SJSA1 (cell line): ENCODE data around the gene PIP5K1C. TPM values are rescaled to one million over a fixed set of nuclear protein-coding genes. Genes with fewer than 3 reads are reported as not detected.
A peak's percentile ranks its signal among the peaks of the same experiment; 100 is the strongest.

ENCODE experiments used
- DNase-seq, 2 experiments: peaks; one replicate each; pipeline ENCODE4 v3.0.0-alpha.2; 2015 to 2020; ENCODE audit warnings: low spot score in 2 of 2, low read depth in 1 of 2
- H3K27ac ChIP-seq: fragments of 250-450 bp; sonication (Bioruptor Pico); 2 replicates; pipeline ENCODE4 v1.5.1; 2020; ENCODE audit warnings: mild to moderate bottlenecking, moderate library complexity
- H3K27me3 ChIP-seq: fragments of 250-450 bp; sonication (Bioruptor Pico); replicated peaks from 2 replicates; pipeline ENCODE4 v1.5.1; 2020; ENCODE audit warnings: mild to moderate bottlenecking, moderate library complexity
- H3K36me3 ChIP-seq: fragments of 250-450 bp; sonication (Bioruptor Pico); 2 replicates; pipeline ENCODE4 v1.5.1; 2020; ENCODE audit warnings: mild to moderate bottlenecking
- H3K4me1 ChIP-seq: fragments of 250-450 bp; sonication (Bioruptor Pico); replicated peaks from 2 replicates; pipeline ENCODE4 v1.6.1; 2021; ENCODE audit warnings: mild to moderate bottlenecking
- H3K4me3 ChIP-seq: fragments of 250-450 bp; sonication (Bioruptor Pico); 2 replicates; pipeline ENCODE4 v1.5.1; 2020; ENCODE audit warnings: mild to moderate bottlenecking
- H3K9me3 ChIP-seq: fragments of 250-450 bp; sonication (Bioruptor Pico); replicated peaks from 2 replicates; pipeline ENCODE4 v1.5.1; 2020; ENCODE audit warnings: mild to moderate bottlenecking
- total RNA-seq: library from RNA; depleted of rRNA; stranded (reverse); fragments of >200 nt; shearing (Covaris generic); gene quantifications from 2 replicates; pipeline ENCODE4 v1.2.3, GENCODE V29; 2014

PIP5K1C gene
- total RNA-seq, 1 experiment from 2014 or later = 15.9 TPM

DNA sequence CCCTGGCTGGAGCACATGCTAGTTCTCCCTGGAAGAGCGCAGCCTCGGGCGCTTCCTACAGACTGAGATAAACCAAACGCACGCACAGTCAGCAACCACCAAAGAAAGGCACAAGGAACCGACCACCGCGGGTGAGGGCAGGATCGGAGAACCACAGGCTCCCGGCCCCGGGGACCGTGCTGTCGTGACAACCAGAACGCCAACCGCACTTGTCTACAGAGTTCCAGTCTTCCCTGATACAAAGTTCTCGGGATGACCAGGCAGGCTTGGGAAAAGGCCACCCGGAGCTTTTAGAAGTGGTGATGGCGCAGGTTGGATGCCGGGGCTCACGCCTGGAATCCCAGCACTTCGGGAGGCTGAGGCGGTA, 40.5 kb downstream of the PIP5K1C start:
- DNase-seq = no peak
- Histone ChIP-seq H3K4me1 (peaks cover 15% of the 10 kb centered on the region), H3K9me3 (no peaks in the 10 kb centered on the region), H3K27ac (no peak overlapping the region), H3K36me3 (peaks cover 63% of the 10 kb centered on the region), H3K4me3 (no peak overlapping the region), H3K27me3 (no peaks in the 10 kb centered on the region)

DNA sequence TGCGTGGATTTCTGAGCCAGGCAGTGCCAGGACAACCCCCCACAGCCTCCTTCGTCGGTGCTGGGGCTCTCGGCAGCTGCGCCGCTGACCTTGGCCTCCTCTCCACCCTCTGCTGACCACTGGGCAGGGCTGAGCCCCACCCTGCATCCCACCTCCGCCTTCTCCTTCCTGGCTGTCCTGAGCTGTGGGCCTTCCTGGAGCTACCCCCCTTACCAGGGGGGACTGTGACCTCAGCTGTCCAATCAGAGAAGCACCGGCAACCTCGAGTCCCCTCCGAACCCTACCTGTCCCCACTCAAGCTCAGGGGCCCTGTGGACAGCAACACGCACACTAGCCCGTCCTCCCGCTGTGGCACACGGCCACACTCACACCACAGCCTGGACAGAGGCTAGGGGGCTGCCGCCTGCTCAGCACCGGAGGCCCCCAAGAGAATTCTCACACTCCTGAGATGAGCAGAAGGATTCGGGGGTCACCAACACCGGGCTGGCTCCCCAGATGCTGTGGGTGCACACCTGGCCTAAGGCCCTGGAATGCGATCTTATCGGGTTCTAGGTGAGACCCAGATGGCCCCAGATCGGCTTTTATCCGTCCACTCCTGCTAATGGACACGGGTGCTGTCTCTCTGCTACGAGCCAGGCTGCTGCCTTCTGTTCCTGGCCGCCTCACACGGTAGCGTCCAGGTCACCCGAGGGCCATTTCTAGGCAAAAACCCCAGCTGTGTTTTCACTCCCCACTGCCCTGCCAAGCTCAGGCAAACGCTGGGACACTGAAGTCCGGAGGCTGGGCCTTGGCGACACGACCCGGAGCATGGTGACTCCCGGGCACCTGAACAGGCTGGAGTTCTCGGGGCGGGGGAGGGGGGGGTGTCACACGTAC, 41.2 kb downstream of the PIP5K1C start:
- DNase-seq = no peak
- H3K36me3 ChIP-seq = peaks cover 64% of the 10 kb centered on the region
- no peak overlapping the region for H3K27ac ChIP-seq
- no peaks in the 10 kb centered on the region for H3K9me3 ChIP-seq
- H3K27me3 ChIP-seq = no peaks in the 10 kb centered on the region
- peaks cover 15% of the 10 kb centered on the region for H3K4me1 ChIP-seq
- H3K4me3 ChIP-seq = no peak overlapping the region

DNA sequence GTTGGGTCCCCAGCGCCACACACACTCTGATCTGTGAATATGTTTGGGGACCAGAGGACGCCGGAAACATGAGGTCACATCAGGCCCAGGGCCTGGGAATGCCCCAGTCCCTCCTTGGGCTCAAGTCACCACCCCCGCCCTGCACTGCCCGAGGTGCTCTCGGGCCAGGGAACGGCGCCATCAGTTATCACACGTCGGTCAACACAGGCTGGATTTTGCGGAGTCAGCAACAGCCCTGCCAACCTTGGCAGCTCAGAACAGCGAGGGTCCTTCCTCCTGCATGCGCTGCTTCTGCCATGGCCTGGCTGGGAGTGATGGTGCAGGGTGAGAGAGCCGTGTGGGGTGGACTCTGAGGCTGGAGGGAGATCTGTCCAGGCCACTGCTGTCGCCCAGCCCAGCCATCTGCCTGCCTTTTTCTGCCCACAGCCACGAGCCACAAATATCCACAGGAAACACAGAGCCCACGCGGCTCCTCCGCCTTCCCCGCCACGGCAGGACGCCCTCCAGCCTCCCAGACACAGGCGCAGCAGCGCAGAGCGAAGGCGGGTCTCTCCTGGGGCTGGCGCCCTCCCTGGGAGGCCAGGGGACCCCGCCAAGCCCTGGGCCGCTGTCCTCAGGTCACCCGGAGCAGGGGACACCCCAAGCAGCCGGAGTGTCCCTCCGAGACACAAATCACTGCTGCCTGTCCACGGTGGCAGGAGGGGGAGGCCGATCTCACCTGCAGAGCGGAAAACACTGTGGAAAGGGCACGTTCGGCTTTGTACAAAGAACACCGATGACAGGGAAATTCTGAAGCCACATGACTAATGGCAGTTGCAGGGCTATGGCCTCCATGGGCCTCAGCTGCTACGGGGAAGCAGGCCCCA, 42.0 kb downstream of the PIP5K1C start:
- Histone ChIP-seq H3K4me3 (no peak overlapping the region), H3K36me3 (peaks cover 62% of the 10 kb centered on the region), H3K9me3 (no peaks in the 10 kb centered on the region), H3K4me1 (peaks cover 15% of the 10 kb centered on the region), H3K27me3 (no peaks in the 10 kb centered on the region), H3K27ac (no peak overlapping the region)
- no peak for DNase-seq

GRCh38 chr19:3657395-3657769, 42.9 kb downstream of the PIP5K1C start:
- H3K9me3 ChIP-seq = no peaks in the 10 kb centered on the region
- no peak for DNase-seq
- no peak overlapping the region for H3K27ac ChIP-seq
- H3K4me3 ChIP-seq = no peak overlapping the region
- H3K4me1 ChIP-seq = peaks cover 15% of the 10 kb centered on the region
- H3K36me3 ChIP-seq = peaks cover 64% of the 10 kb centered on the region
- no peaks in the 10 kb centered on the region for H3K27me3 ChIP-seq

GRCh38 chr19:3656747-3657394, 43.4 kb downstream of the PIP5K1C start:
- H3K36me3 ChIP-seq = peaks cover 67% of the 10 kb centered on the region
- H3K4me1 ChIP-seq = peaks cover 15% of the 10 kb centered on the region
- H3K9me3 ChIP-seq = no peaks in the 10 kb centered on the region
- H3K27me3 ChIP-seq = no peaks in the 10 kb centered on the region
- H3K27ac ChIP-seq = no peak overlapping the region
- H3K4me3 ChIP-seq = no peak overlapping the region
- no peak for DNase-seq

GRCh38 chr19:3656073-3656746, 44.1 kb downstream of the PIP5K1C start:
- H3K4me3 ChIP-seq = no peak overlapping the region
- DNase-seq = no peak
- no peaks in the 10 kb centered on the region for H3K27me3 ChIP-seq
- peaks cover 15% of the 10 kb centered on the region for H3K4me1 ChIP-seq
- H3K27ac ChIP-seq = peak overlapping the region; percentile 31; the same call in 1 of the 2 replicates
- no peaks in the 10 kb centered on the region for H3K9me3 ChIP-seq
- H3K36me3 ChIP-seq = peaks cover 67% of the 10 kb centered on the region

- Histone ChIP-seq H3K27me3 (no peaks in the 10 kb centered on the region), H3K36me3 (peaks cover 66% of the 10 kb centered on the region), H3K27ac (peak overlapping the region; percentile 68), H3K4me1 (peaks cover 15% of the 10 kb centered on the region), H3K9me3 (no peaks in the 10 kb centered on the region), H3K4me3 (no peak overlapping the region)
- peak; percentile 89 to 95 for DNase-seq
Measured at GRCh38 chr19:3655402-3656072, 44.7 kb downstream of the PIP5K1C start.

DNA sequence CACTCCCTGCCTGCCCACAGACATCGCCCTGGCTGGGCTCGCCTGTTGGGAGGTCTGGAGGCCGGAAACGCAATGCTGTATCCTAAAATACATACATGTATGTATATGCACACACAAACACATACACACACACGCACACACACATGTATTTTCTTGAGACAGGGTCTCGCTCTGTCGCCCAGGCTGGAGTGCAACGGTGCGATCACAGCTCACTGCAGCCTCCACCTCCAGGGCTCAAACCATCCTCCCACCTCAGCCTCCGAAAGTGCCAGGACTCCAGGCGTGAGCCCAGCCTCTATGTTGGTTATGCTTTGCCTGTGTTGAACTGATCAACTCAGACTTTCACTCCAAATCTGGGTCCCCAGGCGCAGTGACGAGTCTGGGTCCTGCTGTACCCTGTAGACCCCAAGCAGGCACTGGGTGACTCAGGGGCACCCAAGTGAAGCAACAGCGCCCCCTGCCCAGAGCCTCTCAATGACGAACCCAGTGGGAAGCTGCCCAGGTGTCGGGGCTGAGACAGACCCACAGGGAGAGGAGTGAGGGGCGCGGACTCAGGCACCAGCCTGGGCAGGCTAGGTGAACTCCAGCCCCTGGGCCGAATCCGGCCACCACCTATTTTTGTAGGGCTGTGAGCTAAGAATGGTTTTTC, 46.3 kb downstream of the PIP5K1C start:
- H3K4me1 ChIP-seq = peaks cover 15% of the 10 kb centered on the region
- H3K4me3 ChIP-seq = no peak overlapping the region
- no peaks in the 10 kb centered on the region for H3K27me3 ChIP-seq
- peaks cover 63% of the 10 kb centered on the region for H3K36me3 ChIP-seq
- no peaks in the 10 kb centered on the region for H3K9me3 ChIP-seq
- DNase-seq = no peak
- no peak overlapping the region for H3K27ac ChIP-seq

- Histone ChIP-seq H3K36me3 (peaks cover 57% of the 10 kb centered on the region), H3K9me3 (no peaks in the 10 kb centered on the region), H3K4me3 (no peak overlapping the region), H3K27ac (no peak overlapping the region), H3K4me1 (peaks cover 15% of the 10 kb centered on the region), H3K27me3 (no peaks in the 10 kb centered on the region)
- DNase-seq = no peak
Measured at GRCh38 chr19:3653081-3653795, 47.0 kb downstream of the PIP5K1C start.

GRCh38 chr19:3652422-3652821, 47.8 kb downstream of the PIP5K1C start:
- Histone ChIP-seq H3K27me3 (no peaks in the 10 kb centered on the region), H3K27ac (no peak overlapping the region), H3K4me1 (peaks cover 15% of the 10 kb centered on the region), H3K4me3 (no peak overlapping the region), H3K36me3 (peaks cover 51% of the 10 kb centered on the region), H3K9me3 (no peaks in the 10 kb centered on the region)
- DNase-seq = no peak

DNA sequence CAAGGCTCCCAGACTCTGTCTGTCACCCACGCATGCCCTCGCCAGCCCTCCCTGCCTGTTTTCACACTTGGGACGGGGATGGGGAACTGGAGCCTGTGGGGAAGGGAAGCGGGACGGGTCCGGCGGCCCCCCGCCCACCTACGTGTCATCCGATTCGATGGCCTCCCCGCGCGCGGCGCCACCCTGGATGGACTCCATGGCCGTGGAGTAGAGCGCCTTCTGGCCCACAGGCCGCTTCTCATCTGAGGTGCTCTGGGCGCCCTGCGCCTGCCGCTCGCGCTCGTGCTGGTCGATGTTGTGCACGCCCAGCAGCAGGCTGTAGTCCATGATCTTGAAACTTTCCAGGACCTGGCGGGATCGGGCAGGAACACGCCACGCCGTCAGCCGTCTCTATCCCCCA, 48.6 kb downstream of the PIP5K1C start:
- Histone ChIP-seq H3K4me3 (no peak overlapping the region), H3K4me1 (peaks cover 15% of the 10 kb centered on the region), H3K36me3 (peaks cover 46% of the 10 kb centered on the region), H3K9me3 (no peaks in the 10 kb centered on the region), H3K27me3 (no peaks in the 10 kb centered on the region), H3K27ac (no peak overlapping the region)
- DNase-seq = no peak

- peaks cover 43% of the 10 kb centered on the region for H3K36me3 ChIP-seq
- H3K27ac ChIP-seq = no peak overlapping the region
- peaks cover under 1% of the 10 kb centered on the region for H3K4me1 ChIP-seq
- no peaks in the 10 kb centered on the region for H3K27me3 ChIP-seq
- no peaks in the 10 kb centered on the region for H3K9me3 ChIP-seq
- DNase-seq = no peak
- no peak overlapping the region for H3K4me3 ChIP-seq
Measured at GRCh38 chr19:3649888-3650287, 50.4 kb downstream of the PIP5K1C start.
